Measurements from ENCODE around the gene LRRC58.
A peak's percentile ranks its signal among the peaks of the same experiment; 100 is the strongest.

LRRC58 gene

DNA sequence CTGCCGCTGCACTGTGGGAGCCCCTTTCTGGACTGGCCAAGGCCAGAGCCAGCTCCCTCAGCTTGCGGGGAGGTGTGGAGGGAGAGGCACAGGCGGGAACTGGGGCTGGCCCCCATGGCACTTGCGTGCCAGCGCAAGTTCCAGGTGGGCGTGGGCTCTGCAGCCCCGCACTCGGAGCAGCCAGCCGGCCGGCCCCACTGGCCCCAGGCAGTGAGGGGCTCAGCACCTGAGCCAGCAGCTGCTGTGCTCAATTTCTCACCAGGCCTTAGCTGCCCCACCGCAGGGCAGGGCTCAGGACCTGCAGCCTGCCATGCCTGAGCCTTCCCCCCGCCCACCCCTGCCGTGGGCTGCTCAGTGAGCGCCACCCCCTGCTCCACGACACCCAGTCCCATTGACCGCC lies 59.5 kb downstream of the LRRC58 start:
- no peak for DNase-seq
- in situ Hi-C loops (cut with HindIII; ENCODE audit: low pct_ligation_motif_present, low pct_unique_long_range_greater_than_20kb, low sequenced_read_pairs), result no loop called here

DNA sequence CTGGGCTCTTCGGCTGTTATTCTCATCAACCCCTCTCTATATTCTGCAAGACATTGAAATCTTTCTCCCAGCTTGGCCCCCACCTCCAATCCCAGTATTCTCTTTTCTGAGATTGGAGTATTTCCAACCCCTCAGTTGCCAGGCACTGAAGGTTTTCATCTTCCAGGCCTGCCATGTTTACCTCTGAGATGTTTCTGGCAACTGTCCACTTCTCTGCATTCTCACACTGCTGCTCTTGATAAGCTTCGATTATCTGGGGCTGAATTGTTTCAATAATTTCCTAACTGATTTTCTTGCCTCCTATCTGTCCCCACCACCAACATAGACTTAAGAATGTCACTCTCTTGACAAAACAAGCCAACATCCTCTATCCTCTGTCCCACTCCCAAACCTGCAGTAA lies 62.7 kb downstream of the LRRC58 start:
- DNase-seq, result no peak
- in situ Hi-C loops (cut with HindIII; ENCODE audit: low pct_ligation_motif_present, low pct_unique_long_range_greater_than_20kb, low sequenced_read_pairs), result no loop called here

DNA sequence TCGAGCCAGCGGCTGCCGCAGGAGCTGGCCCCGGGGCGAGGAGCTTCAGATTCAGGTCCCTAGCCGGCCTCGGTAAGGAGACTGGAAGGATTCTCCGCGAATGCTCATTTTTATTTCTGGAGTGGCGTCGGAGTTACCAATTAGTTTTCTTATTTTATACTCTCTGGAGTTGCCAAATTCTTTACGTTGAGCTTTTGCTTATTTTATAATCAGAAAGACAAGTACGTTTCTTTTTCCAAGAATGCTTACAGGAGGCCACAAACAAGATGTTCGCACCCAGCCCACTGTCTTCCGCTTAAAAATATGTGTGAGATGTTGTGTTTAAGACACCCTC lies 63.7 kb downstream of the LRRC58 start:
- DNase-seq, result no peak
- in situ Hi-C loops (cut with HindIII; ENCODE audit: low pct_ligation_motif_present, low pct_unique_long_range_greater_than_20kb, low sequenced_read_pairs), result no loop called here

DNA sequence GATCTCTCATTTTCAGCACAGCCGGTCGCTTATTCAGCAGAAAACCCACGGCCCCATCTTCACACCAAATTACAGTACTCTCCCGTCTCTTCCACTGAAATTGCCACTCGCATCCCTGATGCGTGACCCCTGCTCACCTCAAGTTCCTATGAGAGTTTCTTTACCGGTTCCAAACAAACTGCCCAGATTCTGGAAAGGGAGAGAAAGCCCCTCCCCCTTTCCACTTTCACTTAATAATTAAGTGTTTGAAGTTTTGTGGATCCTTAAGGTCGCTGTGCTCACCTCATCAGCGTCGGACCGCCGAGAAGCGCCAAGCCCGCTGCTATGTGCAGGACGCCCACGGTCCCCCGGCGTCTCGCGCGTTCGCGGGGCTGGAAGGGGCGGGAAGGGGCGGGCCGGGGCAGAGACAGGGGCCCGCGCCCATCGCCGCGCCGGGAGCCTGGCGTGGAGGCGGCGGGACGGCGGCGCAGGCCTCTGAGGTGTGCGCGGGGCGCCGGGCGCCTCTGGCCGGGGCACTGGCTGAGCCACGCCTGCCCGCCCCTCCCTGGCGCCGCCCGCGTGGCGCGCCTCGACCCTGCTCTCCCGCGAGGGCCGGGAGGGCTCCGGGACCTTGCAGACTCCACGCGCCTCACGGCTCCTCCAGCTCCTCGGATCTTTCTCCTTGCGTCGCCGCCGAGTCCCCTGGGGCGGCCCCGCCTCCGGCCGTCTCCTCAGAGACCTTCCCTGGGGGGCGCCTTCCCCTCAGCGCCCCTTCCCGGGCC lies 64.2 kb downstream of the LRRC58 start, which contains the start of gene GPR156:
GPR156 (minus strand) TSS at position 476 of the 761 bp plus-strand sequence. CDS start 41,124 bp downstream, outside the sequence.
- in situ Hi-C loops (cut with HindIII; ENCODE audit: low pct_ligation_motif_present, low pct_unique_long_range_greater_than_20kb, low sequenced_read_pairs), result no loop called here
- DNase-seq, result peak; percentile 10

DNA sequence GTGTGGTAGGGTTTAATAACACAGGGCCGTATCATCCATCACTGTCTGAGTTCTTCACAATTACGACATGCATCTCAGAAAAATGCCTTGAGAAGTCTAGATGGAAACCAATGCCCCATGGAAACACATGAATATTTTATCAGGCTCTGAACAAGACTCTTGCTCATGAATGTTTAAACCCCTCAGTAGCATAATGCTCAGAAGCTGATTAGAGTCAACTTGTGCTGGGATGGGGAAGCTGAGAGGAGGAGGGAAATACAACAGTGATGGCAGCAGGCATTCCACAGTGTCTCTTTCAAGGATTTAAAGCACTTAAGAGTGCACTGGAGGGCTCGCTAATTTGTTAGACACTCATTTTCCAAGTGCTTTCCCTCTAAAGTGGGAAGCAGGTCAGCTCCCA lies 67.9 kb downstream of the LRRC58 start:
- no peak for DNase-seq
- in situ Hi-C loops (cut with HindIII; ENCODE audit: low pct_ligation_motif_present, low pct_unique_long_range_greater_than_20kb, low sequenced_read_pairs), result no loop called here

DNA sequence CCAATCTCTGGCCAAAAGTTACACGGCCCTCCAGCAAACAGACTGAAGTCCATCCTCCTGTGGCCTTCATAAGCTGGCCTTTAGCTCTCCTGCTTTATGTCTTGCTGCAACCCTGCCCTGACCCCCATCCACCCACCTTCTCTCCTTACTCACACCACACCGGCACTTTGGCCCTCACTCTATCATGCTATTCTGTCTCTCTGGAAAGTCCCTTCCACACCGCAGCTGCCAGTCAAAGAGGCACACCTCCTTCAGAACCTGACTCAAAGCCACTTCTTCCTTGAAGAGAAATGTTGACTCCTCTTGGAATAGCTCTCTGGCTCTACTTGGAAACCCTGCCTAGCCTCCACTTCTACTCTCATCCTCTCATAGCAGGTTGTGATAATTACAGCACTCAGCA lies 68.6 kb downstream of the LRRC58 start:
- no peak for DNase-seq
- in situ Hi-C loops (cut with HindIII; ENCODE audit: low pct_ligation_motif_present, low pct_unique_long_range_greater_than_20kb, low sequenced_read_pairs), result no loop called here

DNA sequence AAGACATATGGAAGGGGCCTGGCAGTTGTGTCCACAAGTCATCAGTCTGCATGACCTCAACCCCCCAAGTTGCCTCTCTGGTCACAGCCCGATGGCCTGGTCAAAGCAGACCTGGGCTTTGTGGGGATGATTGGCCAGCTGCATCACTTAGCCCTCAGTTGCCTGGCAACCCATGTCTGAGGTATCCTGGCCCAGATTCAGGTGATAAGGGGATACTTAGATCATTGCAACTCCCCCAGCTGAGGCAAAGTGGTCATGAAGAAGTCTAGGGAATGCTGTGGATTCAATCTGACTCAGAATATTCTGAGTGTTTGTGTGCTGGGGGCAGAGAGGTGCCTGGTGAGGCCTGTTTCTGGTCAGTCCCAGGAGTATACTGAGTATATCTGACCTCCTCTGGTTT lies 69.1 kb downstream of the LRRC58 start:
- in situ Hi-C loops (cut with HindIII; ENCODE audit: low pct_ligation_motif_present, low pct_unique_long_range_greater_than_20kb, low sequenced_read_pairs), result no loop called here
- DNase-seq, result no peak

DNA sequence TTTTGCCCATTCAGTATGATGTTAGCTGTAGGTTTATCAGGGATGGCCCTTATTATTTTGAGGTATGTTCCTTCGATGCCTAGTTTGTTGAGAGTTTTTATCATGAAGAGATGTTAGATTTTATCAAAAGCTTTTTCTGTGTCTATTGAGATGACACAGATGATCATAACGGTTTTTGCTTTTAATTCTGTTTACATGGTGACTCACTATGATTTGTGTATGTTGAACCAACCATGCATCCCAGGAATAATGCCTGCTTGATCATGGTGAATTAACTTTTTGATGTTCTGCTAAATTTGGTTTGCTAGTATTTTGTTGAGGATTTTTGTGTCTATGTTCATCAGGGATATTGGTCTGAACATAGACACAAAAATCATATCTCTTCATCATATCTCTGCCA lies 72.4 kb downstream of the LRRC58 start:
- DNase-seq, result no peak
- in situ Hi-C loops (cut with HindIII; ENCODE audit: low pct_ligation_motif_present, low pct_unique_long_range_greater_than_20kb, low sequenced_read_pairs), result no loop called here

DNA sequence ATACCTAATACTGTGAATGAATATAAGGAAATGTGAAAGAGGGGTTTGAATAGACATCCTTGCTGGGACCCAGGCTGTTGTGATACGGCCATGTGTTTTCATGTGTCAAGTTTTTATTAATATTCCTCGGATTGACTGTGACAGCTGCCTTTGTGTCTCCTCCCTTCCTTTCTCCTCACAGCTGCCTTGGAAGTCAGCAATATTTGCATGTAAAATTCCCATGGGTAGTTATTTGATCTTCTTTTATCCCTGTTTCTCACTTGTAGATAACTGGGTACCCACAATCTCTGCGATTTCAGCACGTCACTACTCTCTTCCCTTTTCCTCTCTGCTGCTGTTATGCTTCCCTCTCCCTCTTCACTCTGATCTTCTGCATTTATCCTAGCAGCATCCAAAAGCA lies 73.5 kb downstream of the LRRC58 start:
- in situ Hi-C loops (cut with HindIII; ENCODE audit: low pct_ligation_motif_present, low pct_unique_long_range_greater_than_20kb, low sequenced_read_pairs), result no loop called here
- no peak for DNase-seq

DNA sequence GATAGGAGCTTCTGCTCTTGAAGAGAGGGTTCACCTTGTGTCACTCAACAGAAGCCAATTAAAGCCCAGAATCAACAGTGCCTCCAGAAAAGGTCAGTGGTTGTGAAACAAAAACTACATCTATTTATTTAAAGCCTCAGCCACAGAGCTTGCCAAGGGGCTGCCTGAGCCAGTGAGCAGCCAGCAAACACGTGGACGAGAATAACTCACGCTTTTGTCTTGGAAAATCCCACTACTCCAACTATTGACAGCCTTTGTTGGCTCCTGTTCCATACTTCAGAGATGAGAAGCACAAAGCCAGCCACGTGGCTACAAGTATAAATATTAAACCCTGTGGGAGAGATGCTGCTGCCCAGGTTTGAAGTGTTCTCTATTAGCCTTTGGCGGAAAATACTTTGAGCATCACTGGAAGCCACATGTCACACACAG lies 74.4 kb downstream of the LRRC58 start:
- in situ Hi-C loops (cut with HindIII; ENCODE audit: low pct_ligation_motif_present, low pct_unique_long_range_greater_than_20kb, low sequenced_read_pairs), result no loop called here
- no peak for DNase-seq

Data from ACHN (cell line).